Hypothalamus (tissue), 51 donors: ENCODE measurements around the gene DCTN4.
"Not testable (repeated sequence)": the region's sequence is repeated elsewhere in the genome, so short reads cannot be mapped to it uniquely, and the experiment has no call there.

Experiments used
- DNase-seq, 51 donors: peaks; one replicate each; lab custom pipeline; 2025; lab: John Stamatoyannopoulos, UW

Gene DCTN4

GRCh38 chr5:150758531-150759333 lies at the start of gene DCTN4:
Gene DCTN4, minus strand, starts transcription at chr5:150759017. Its CDS starts 24 bp downstream, at chr5:150758993.
- DNase-seq: peak; percentile 83 to 100 (median 96)

- DNase-seq: no peak
These were observed 45.6 kb upstream of the DCTN4 start for GRCh38 chr5:150804388-150804787.

- peak in 6 of 51 donors; percentile 16 to 61 (median 20) for DNase-seq
These were observed 42.5 kb upstream of the DCTN4 start for GRCh38 chr5:150801117-150801927.

- DNase-seq: no peak
These were observed 38.6 kb upstream of the DCTN4 start for GRCh38 chr5:150797384-150797783.

GRCh38 chr5:150794927-150795326 lies 36.1 kb upstream of the DCTN4 start:
- DNase-seq: no peak

- DNase-seq: not testable (repeated sequence)
These were observed 34.6 kb upstream of the DCTN4 start for GRCh38 chr5:150793423-150793888.

- DNase-seq: no peak
These were observed 32.7 kb upstream of the DCTN4 start for GRCh38 chr5:150791536-150791935.

- DNase-seq: peak in 3 of 51 donors; percentile 13 to 24 (median 21)
These were observed 31.3 kb upstream of the DCTN4 start for GRCh38 chr5:150789943-150790611.

- no peak for DNase-seq
These were observed 30.6 kb upstream of the DCTN4 start for GRCh38 chr5:150789450-150789849.

GRCh38 chr5:150788977-150789376 lies 30.2 kb upstream of the DCTN4 start:
- DNase-seq: no peak

GRCh38 chr5:150787656-150788055 lies 28.8 kb upstream of the DCTN4 start:
- DNase-seq: no peak

- DNase-seq: no peak
These were observed 28.1 kb upstream of the DCTN4 start for GRCh38 chr5:150786876-150787275.

- no peak for DNase-seq
These were observed 27.1 kb upstream of the DCTN4 start for GRCh38 chr5:150785950-150786349.

- DNase-seq: peak in 2 of 51 donors; percentile 5 to 10
These were observed 24.7 kb upstream of the DCTN4 start for GRCh38 chr5:150783422-150783928.

- DNase-seq: no peak
These were observed 24.0 kb upstream of the DCTN4 start for GRCh38 chr5:150782850-150783249.

- DNase-seq: no peak
These were observed 23.1 kb upstream of the DCTN4 start for GRCh38 chr5:150781706-150782614.

GRCh38 chr5:150780816-150781221 lies 22.0 kb upstream of the DCTN4 start:
- DNase-seq: no peak

GRCh38 chr5:150780187-150780692 lies 21.4 kb upstream of the DCTN4 start:
- no peak for DNase-seq

- DNase-seq: no peak
These were observed 20.8 kb upstream of the DCTN4 start for GRCh38 chr5:150779397-150780186.
